PC-9 (cell line): Measurements from ENCODE around the gene MDN1. TPM values are rescaled to one million over a fixed set of nuclear protein-coding genes. Genes with fewer than 3 reads are reported as not detected.

Source experiments
- BruUV-seq: library from RNA; stranded (reverse); fragments of 400-500 nt; replicated peaks from 2 replicates; lab custom pipeline; 2021; lab: Mats Ljungman, UMichigan
- CTCF ChIA-PET: fragments of 300-600 bp; sonication (Branson Sonifier 250); formaldehyde crosslinking; loops from one replicate; lab custom pipeline; 2022; ENCODE audit warnings: antibody characterized with exemption; lab: Charles Lee
- POLR2A ChIA-PET: fragments of 300-600 bp; sonication (Branson Sonifier 250); formaldehyde crosslinking; loops from one replicate; lab custom pipeline; 2022; ENCODE audit warnings: antibody characterized with exemption; ENCODE audit not compliant: unreplicated experiment; lab: Charles Lee
- DNase-seq, 2 experiments: peaks; one replicate each; pipeline versions ENCODE4 v3.0.0 to v3.0.0-alpha.2; 2015 to 2022; ENCODE audit warnings: mixed read lengths in 1 of 2
- H2AFZ ChIP-seq: fragments of 200-600 bp; sonication (generic); 2 replicates; pipeline ENCODE4 v1.8.1; 2017; ENCODE audit warnings: antibody characterized with exemption
- H3F3A ChIP-seq: fragments of 200-600 bp; sonication (generic); 2 replicates; pipeline ENCODE4 v1.8.1; 2017; ENCODE audit warnings: antibody characterized with exemption, mild to moderate bottlenecking, low read depth; ENCODE audit not compliant: insufficient read depth
- H3K27ac ChIP-seq: fragments of 200-600 bp; sonication (generic); 2 replicates; pipeline ENCODE4 v1.6.1; 2016; ENCODE audit warnings: mixed run types
- H3K27me3 ChIP-seq: fragments of 200-600 bp; sonication (generic); 2 replicates; pipeline ENCODE4 v1.6.1; 2016; ENCODE audit warnings: low read depth, mixed run types; ENCODE audit not compliant: insufficient read depth
- H3K36me3 ChIP-seq: fragments of 200-600 bp; sonication (generic); 2 replicates; pipeline ENCODE4 v1.6.1; 2016; ENCODE audit warnings: low read depth, mixed run types
- H3K4me1 ChIP-seq: fragments of 200-600 bp; sonication (generic); replicated peaks from 2 replicates; pipeline ENCODE4 v1.6.1; 2016; ENCODE audit warnings: mixed run types; ENCODE audit not compliant: insufficient read depth
- H3K4me2 ChIP-seq: fragments of 200-600 bp; sonication (generic); 2 replicates; pipeline ENCODE4 v1.6.1; 2017; ENCODE audit warnings: mixed run types
- H3K4me3 ChIP-seq: fragments of 200-600 bp; sonication (generic); 2 replicates; pipeline ENCODE4 v1.6.1; 2016; ENCODE audit warnings: mixed run types
- H3K79me2 ChIP-seq: fragments of 200-600 bp; sonication (generic); 2 replicates; pipeline ENCODE4 v1.6.1; 2017; ENCODE audit warnings: low read depth, mixed run types
- H3K9me2 ChIP-seq: fragments of 200-600 bp; sonication (generic); 2 replicates; pipeline ENCODE4 v1.8.1; 2017; ENCODE audit warnings: mild to moderate bottlenecking; ENCODE audit not compliant: insufficient read depth
- H3K9me3 ChIP-seq: fragments of 200-600 bp; sonication (generic); 2 replicates; pipeline ENCODE4 v1.8.1; 2016; ENCODE audit warnings: low read depth; ENCODE audit not compliant: insufficient read depth
- H4K20me1 ChIP-seq: fragments of 200-600 bp; sonication (generic); 2 replicates; pipeline ENCODE4 v1.8.1; 2017; ENCODE audit not compliant: insufficient read depth
- EZH2 ChIP-seq: fragments of 200-600 bp; sonication (generic); IDR thresholded peaks from 2 replicates; pipeline ENCODE4 v1.8.0; 2017; ENCODE audit warnings: antibody characterized with exemption, low read depth
- intact Hi-C: fragments of 100-400 bp; cut with micrococcal nuclease; formaldehyde crosslinking; loops from one replicate; pipeline ENCODE4 v1.10.0; 2022; ENCODE audit not compliant: unreplicated experiment
- total RNA-seq: library from RNA; stranded (reverse); gene quantifications from 2 replicates; pipeline ENCODE4 v1.2.3, GENCODE V29; 2021
- TF ChIP-seq, protein P1 (sequence below): fragments of 200-600 bp; sonication (generic); conservative IDR thresholded peaks from 2 replicates; pipeline ENCODE4 v1.6.1; 2017; ENCODE audit warnings: mixed run types, antibody characterized with exemption, mild to moderate bottlenecking, moderate library complexity

MDN1 gene
- total RNA-seq, 1 experiment from 2014 or later: 38.6 TPM

DNA sequence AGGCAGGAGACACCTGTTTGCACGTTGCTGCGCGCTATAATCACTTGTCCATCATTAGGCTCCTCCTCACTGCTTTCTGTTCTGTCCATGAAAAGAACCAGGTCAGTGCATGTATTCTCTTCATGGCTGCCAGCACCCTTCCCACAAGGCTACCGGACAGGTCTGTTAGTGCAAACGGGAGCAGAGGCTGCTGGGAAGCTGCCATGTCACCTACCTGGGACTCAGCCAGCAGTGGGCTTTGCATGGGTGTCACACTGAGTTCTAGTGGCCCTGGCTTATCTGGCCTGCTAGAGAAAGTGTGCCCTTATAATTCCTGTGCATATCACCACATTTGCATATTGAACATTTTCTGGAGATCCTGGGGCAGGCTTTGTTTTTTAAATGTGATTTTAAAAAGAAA lies 205.8 kb downstream of the MDN1 start:
- Histone ChIP-seq H4K20me1 (no peaks in the 10 kb centered on the region), H3K36me3 (no peaks in the 10 kb centered on the region), H3K27ac (no peak overlapping the region), H3K27me3 (no peaks in the 10 kb centered on the region), H3F3A (no peaks in the 10 kb centered on the region), H3K4me3 (no peak overlapping the region), H3K4me2 (no peak overlapping the region), H3K9me2 (no peaks in the 10 kb centered on the region), H3K9me3 (no peaks in the 10 kb centered on the region), H3K4me1 (no peaks in the 10 kb centered on the region), H2AFZ (no peak overlapping the region), H3K79me2 (no peaks in the 10 kb centered on the region)
- BruUV-seq: no TSS peak
- intact Hi-C loops: loop anchor here (5.0 kb wide), 1 partner anchor 631 kb away; no protein-coding TSS in a partner anchor
- ChIA-PET POLR2A (no interaction called here), CTCF (no interaction called here)
- no peak for DNase-seq
- no peak for TF ChIP-seq EZH2
- TF ChIP-seq, protein P1, sequence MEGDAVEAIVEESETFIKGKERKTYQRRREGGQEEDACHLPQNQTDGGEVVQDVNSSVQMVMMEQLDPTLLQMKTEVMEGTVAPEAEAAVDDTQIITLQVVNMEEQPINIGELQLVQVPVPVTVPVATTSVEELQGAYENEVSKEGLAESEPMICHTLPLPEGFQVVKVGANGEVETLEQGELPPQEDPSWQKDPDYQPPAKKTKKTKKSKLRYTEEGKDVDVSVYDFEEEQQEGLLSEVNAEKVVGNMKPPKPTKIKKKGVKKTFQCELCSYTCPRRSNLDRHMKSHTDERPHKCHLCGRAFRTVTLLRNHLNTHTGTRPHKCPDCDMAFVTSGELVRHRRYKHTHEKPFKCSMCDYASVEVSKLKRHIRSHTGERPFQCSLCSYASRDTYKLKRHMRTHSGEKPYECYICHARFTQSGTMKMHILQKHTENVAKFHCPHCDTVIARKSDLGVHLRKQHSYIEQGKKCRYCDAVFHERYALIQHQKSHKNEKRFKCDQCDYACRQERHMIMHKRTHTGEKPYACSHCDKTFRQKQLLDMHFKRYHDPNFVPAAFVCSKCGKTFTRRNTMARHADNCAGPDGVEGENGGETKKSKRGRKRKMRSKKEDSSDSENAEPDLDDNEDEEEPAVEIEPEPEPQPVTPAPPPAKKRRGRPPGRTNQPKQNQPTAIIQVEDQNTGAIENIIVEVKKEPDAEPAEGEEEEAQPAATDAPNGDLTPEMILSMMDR: no peak

DNA sequence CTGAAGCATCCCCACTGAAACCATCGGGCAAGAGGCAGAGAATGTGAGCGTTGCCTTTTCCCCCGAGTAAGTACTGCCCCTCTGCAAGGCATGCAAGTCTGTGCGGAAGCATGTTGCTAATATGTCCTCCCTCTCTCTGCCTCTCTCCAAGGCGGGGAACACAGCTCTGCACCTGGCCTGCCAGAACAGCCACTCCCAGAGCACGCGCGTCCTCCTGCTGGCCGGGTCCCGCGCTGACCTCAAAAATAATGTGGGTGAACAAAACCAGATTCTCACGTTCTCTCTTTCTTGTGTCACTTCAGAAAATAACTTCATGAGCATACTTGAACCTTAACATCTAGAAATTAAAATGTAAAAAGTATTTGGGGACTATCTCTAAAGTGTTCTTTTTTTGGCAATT lies 207.5 kb downstream of the MDN1 start:
- H3K36me3 ChIP-seq: no peaks in the 10 kb centered on the region
- no peak overlapping the region for H3K4me3 ChIP-seq
- no peaks in the 10 kb centered on the region for H3K27me3 ChIP-seq
- no peak overlapping the region for H3K4me2 ChIP-seq
- ChIA-PET CTCF (no interaction called here), POLR2A (no interaction called here)
- BruUV-seq: no TSS peak
- intact Hi-C loops: loop anchor here (5.0 kb wide), 1 partner anchor 630 kb away; no protein-coding TSS in a partner anchor
- no peak overlapping the region for H3K27ac ChIP-seq
- H4K20me1 ChIP-seq: no peaks in the 10 kb centered on the region
- H2AFZ ChIP-seq: no peak overlapping the region
- no peaks in the 10 kb centered on the region for H3K9me2 ChIP-seq
- no peaks in the 10 kb centered on the region for H3K9me3 ChIP-seq
- no peak for DNase-seq
- H3K4me1 ChIP-seq: no peaks in the 10 kb centered on the region
- no peaks in the 10 kb centered on the region for H3F3A ChIP-seq
- TF ChIP-seq, protein P1: no peak
- H3K79me2 ChIP-seq: no peaks in the 10 kb centered on the region

DNA sequence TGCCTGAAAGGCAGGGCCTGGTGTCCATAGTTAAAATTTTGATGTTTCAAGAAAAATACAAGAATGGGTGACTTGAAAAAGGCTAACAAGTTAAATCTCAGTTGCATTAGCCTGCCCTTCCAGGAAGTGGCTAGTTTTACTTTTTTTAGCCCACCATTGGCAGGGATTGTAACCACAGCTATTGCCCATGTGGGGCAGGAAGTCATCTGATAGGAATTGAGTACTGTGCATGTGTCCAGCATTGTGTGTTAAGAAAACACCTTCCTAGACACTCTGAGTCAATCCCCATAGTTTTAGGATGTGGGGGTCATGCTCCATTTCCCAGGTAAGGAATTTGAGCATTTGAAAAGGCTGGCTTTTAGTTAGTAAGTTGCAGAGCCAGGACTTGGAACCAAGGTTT lies 207.9 kb downstream of the MDN1 start:
- ChIA-PET CTCF (no interaction called here), POLR2A (no interaction called here)
- H3K79me2 ChIP-seq: no peaks in the 10 kb centered on the region
- H3K4me2 ChIP-seq: no peak overlapping the region
- no peaks in the 10 kb centered on the region for H4K20me1 ChIP-seq
- H3K9me2 ChIP-seq: no peaks in the 10 kb centered on the region
- no peaks in the 10 kb centered on the region for H3F3A ChIP-seq
- no peak for DNase-seq
- no peaks in the 10 kb centered on the region for H3K27me3 ChIP-seq
- BruUV-seq: no TSS peak
- intact Hi-C loops: loop anchor here (5.0 kb wide), 1 partner anchor 629 kb away; no protein-coding TSS in a partner anchor
- no peaks in the 10 kb centered on the region for H3K36me3 ChIP-seq
- H3K4me3 ChIP-seq: no peak overlapping the region
- no peak for TF ChIP-seq EZH2
- TF ChIP-seq, protein P1: no peak
- no peak overlapping the region for H2AFZ ChIP-seq
- H3K4me1 ChIP-seq: no peaks in the 10 kb centered on the region
- no peaks in the 10 kb centered on the region for H3K9me3 ChIP-seq
- H3K27ac ChIP-seq: no peak overlapping the region
